ENCODE data around the gene PLSCR1. TPM values are rescaled to one million over a fixed set of nuclear protein-coding genes. Genes with fewer than 3 reads are reported as not detected.
"Not testable (repeated sequence)": the region's sequence is repeated elsewhere in the genome, so short reads cannot be mapped to it uniquely, and the experiment has no call there.

PLSCR1 gene
- total RNA-seq, 3 donors from 2014 or later (not counting 1 experiment from before 2014, with no cell fraction given): 24.2 to 38.2 (median 35.2) TPM

DNA sequence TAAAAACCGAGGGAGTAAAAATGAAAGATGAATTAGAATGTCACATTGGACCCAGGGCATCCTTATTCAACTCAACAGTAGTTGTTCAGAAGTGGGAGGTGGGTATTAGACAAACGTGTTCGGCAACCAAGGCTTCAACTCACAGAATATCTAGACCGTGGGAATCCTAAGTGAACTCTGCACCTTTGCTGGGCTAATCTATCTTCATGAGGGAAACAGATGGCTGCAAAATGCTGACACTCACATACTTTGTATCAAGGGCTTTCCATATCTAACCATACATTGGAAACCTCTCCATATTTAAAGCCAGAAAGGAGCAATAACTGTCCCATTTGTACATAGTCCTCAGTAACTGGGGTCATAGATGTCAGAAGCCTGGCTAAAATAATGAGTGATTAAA, 20.9 kb downstream of the PLSCR1 start:
- DNase-seq: no peak
- Histone ChIP-seq H3K36me3 (ENCODE audit: control insufficient read depth, insufficient read depth, low read length) (peaks cover 32% of the 10 kb centered on the region), H3K27ac (ENCODE audit: low read length) (no peak overlapping the region), H3K4me1 (ENCODE audit: control insufficient read depth, insufficient read depth, low read length) (no peaks in the 10 kb centered on the region), H3K4me3 (ENCODE audit: low read length) (no peak overlapping the region), H3K9me3 (ENCODE audit: control insufficient read depth, insufficient read depth, low read length) (no peaks in the 10 kb centered on the region), H3K27me3 (ENCODE audit: control insufficient read depth, insufficient read depth, low read length) (no peaks in the 10 kb centered on the region)
- WGBS (ENCODE audit: insufficient coverage): 100% methylated on average over 4 of the region's 4 CpGs
- no peak overlapping the region for H3K4me3 Mint-ChIP-seq
- intact Hi-C loops (cut with micrococcal nuclease): no loop called here
- TF ChIP-seq, protein P1, sequence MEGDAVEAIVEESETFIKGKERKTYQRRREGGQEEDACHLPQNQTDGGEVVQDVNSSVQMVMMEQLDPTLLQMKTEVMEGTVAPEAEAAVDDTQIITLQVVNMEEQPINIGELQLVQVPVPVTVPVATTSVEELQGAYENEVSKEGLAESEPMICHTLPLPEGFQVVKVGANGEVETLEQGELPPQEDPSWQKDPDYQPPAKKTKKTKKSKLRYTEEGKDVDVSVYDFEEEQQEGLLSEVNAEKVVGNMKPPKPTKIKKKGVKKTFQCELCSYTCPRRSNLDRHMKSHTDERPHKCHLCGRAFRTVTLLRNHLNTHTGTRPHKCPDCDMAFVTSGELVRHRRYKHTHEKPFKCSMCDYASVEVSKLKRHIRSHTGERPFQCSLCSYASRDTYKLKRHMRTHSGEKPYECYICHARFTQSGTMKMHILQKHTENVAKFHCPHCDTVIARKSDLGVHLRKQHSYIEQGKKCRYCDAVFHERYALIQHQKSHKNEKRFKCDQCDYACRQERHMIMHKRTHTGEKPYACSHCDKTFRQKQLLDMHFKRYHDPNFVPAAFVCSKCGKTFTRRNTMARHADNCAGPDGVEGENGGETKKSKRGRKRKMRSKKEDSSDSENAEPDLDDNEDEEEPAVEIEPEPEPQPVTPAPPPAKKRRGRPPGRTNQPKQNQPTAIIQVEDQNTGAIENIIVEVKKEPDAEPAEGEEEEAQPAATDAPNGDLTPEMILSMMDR (IDR thresholded peaks at IDR 0.05): no peak
- ATAC-seq: no peak
- H3K27me3 Mint-ChIP-seq (ENCODE audit: low read depth in 2 of 2): no peaks in the 10 kb centered on the region
- H3K27ac Mint-ChIP-seq: no peak overlapping the region
- H3K9me3 Mint-ChIP-seq: no peaks in the 10 kb centered on the region
- H3K4me1 Mint-ChIP-seq: peaks cover 0 to 5% of the 10 kb centered on the region in 2 donors
- H3K36me3 Mint-ChIP-seq: peaks cover 13% of the 10 kb centered on the region

DNA sequence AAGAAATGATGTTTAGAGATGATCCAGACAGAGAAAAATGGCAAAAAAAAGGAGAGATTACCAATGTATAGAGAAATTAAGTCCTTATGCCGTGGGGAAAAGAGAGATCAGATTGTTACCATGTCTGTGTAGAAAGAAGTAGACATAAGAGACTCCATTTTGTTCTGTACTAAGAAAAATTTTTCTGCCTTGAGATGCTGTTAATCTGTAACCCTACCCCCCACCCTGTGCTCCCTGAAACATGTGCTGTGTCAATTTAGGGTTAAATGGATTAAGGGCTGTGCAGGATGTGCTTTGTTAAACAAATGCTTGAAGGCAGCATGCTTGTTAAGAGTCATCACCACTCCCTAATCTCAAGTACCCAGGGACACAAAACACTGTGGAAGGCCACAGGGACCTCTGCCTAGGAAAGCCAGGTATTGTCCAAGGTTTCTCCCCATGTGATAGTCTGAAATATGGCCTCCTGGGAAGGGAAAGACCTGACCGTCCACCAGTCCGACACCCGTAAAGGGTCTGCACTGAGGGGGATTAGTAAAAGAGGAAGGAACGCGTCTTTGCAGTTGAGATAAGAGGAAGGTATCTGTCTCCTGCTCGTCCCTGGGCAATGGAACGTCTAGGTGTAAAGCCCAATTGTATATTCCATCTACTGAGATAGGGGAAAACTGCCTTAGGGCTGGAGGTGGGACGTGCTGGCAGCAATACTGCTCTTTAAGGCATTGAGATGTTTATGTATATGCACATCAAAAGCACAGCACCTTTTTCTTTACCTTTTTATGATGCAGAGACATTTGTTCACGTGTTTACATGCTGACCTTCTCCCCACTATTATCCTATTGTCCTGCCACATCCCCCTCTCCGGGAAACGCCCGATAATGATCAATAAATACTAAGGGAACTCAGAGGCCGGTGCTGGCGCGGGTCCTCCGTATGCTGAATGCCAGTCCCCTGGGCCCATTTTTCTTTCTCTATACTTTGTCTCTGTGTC, 21.9 kb downstream of the PLSCR1 start:
- H3K27me3 ChIP-seq (ENCODE audit: control insufficient read depth, insufficient read depth, low read length); H3K9me3 Mint-ChIP-seq; H3K4me1 Mint-ChIP-seq; H3K27me3 Mint-ChIP-seq (ENCODE audit: low read depth in 2 of 2); DNase-seq; ATAC-seq; intact Hi-C loops (cut with micrococcal nuclease); H3K4me1 ChIP-seq (ENCODE audit: control insufficient read depth, insufficient read depth, low read length); H3K4me3 ChIP-seq (ENCODE audit: low read length); H3K27ac ChIP-seq (ENCODE audit: low read length); H3K27ac Mint-ChIP-seq; H3K9me3 ChIP-seq (ENCODE audit: control insufficient read depth, insufficient read depth, low read length); H3K4me3 Mint-ChIP-seq: not testable (repeated sequence)
- WGBS (ENCODE audit: insufficient coverage): 95% methylated on average over 16 of the region's 17 CpGs
- H3K36me3 ChIP-seq (ENCODE audit: control insufficient read depth, insufficient read depth, low read length): peaks cover 27% of the 10 kb centered on the region
- peaks cover 13% of the 10 kb centered on the region for H3K36me3 Mint-ChIP-seq

DNA sequence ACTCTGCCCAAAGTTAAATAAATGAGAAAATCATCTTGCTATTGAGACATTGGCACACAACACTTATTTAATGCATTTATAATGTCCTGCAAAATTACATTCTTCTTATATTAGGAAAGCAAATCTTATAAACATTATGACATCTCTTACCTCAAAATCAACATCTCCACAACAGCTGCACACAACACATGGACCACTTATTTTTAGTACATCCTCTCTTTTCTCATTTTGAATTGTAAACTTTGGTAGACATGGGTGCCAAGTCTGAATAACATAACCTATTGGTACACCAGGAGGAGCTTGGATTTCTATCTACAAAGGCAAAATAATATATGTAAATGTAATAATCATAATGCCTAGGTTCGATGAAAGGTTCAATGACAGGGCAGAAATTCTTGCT, 23.0 kb downstream of the PLSCR1 start:
- ATAC-seq (no peak), DNase-seq (no peak)
- peaks cover 13% of the 10 kb centered on the region for H3K36me3 Mint-ChIP-seq
- H3K27ac Mint-ChIP-seq: no peak overlapping the region
- no peaks in the 10 kb centered on the region for H3K27me3 Mint-ChIP-seq (ENCODE audit: low read depth in 2 of 2)
- no peak overlapping the region for H3K27ac ChIP-seq (ENCODE audit: low read length)
- no peaks in the 10 kb centered on the region for H3K9me3 ChIP-seq (ENCODE audit: control insufficient read depth, insufficient read depth, low read length)
- no peaks in the 10 kb centered on the region for H3K9me3 Mint-ChIP-seq
- H3K36me3 ChIP-seq (ENCODE audit: control insufficient read depth, insufficient read depth, low read length): peaks cover 29% of the 10 kb centered on the region
- intact Hi-C loops (cut with micrococcal nuclease): no loop called here
- H3K4me3 Mint-ChIP-seq: no peak overlapping the region
- TF ChIP-seq, protein P1 (IDR thresholded peaks at IDR 0.05): no peak
- H3K4me1 Mint-ChIP-seq: peaks cover 0 to 5% of the 10 kb centered on the region in 2 donors
- no peak overlapping the region for H3K4me3 ChIP-seq (ENCODE audit: low read length)
- no peaks in the 10 kb centered on the region for H3K27me3 ChIP-seq (ENCODE audit: control insufficient read depth, insufficient read depth, low read length)
- no peaks in the 10 kb centered on the region for H3K4me1 ChIP-seq (ENCODE audit: control insufficient read depth, insufficient read depth, low read length)
- WGBS (ENCODE audit: insufficient coverage): 100% methylated on average over 1 of the region's 1 CpG

DNA sequence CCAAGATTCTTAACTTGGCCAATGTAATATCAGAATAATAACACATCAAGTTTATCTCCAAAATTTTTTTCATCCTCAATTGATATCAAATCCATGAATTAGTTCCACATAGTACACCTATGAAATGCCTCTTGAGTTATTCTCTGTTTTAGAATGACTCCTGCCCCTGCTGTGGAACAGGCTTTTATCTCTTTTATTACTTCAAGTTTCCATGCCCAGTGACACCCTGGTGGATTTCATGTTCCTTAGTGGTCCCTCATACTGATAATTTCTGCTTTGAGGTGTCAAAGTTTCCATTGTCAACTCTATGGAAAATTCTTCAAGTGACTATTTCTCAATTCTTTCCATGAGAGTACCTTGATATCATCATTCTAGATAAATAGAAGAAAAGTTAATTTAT, 24.6 kb downstream of the PLSCR1 start:
- Mint-ChIP-seq H3K4me3 (no peak overlapping the region), H3K36me3 (peaks cover 13% of the 10 kb centered on the region), H3K27ac (no peak overlapping the region), H3K9me3 (no peaks in the 10 kb centered on the region), H3K4me1 (peaks cover 0 to 5% of the 10 kb centered on the region in 2 donors), H3K27me3 (ENCODE audit: low read depth in 2 of 2) (no peaks in the 10 kb centered on the region)
- intact Hi-C loops (cut with micrococcal nuclease): no loop called here
- Histone ChIP-seq H3K27me3 (ENCODE audit: control insufficient read depth, insufficient read depth, low read length) (no peaks in the 10 kb centered on the region), H3K4me3 (ENCODE audit: low read length) (no peak overlapping the region), H3K9me3 (ENCODE audit: control insufficient read depth, insufficient read depth, low read length) (no peaks in the 10 kb centered on the region), H3K4me1 (ENCODE audit: control insufficient read depth, insufficient read depth, low read length) (no peaks in the 10 kb centered on the region), H3K36me3 (ENCODE audit: control insufficient read depth, insufficient read depth, low read length) (peaks cover 27% of the 10 kb centered on the region), H3K27ac (ENCODE audit: low read length) (no peak overlapping the region)
- TF ChIP-seq, protein P1 (IDR thresholded peaks at IDR 0.05): no peak
- DNase-seq (no peak), ATAC-seq (no peak)

Measured in natural killer cell (primary cell).